NCI-H187 (cell line): ENCODE measurements around the gene CDH4.

Experiments used
- DNase-seq, 2 experiments: peaks; one replicate each; lab custom pipeline; 2025; lab: John Stamatoyannopoulos, UW

The CDH4 gene

GRCh38 chr20:61694682-61695081 lies 442.6 kb downstream of the CDH4 start:
- DNase-seq = no peak

DNA sequence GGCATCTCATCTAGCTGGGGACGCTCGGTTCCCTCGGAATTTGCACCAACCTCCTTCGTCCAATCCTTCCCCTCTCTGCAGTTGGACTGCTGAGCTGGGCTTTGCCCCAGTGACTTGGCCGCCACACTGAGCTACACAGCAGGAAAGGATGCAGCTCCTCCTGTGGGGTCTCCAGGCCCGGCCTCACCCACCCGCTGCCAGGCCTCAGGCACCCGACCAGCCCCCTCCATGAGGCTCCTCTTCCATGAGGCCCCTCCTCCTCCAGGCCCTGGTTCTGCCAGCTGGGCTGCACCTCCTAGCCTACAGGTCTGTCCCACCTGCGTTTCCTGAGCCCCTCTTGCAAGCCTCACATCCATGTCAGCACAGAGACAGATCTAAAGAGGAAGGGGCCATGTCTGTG lies 443.7 kb downstream of the CDH4 start:
- DNase-seq = no peak

GRCh38 chr20:61696181-61696735 lies 444.2 kb downstream of the CDH4 start:
- DNase-seq = no peak

- no peak for DNase-seq
These were observed 445.9 kb downstream of the CDH4 start for GRCh38 chr20:61697666-61698597.

GRCh38 chr20:61698598-61699494 lies 446.8 kb downstream of the CDH4 start:
- no peak for DNase-seq

DNA sequence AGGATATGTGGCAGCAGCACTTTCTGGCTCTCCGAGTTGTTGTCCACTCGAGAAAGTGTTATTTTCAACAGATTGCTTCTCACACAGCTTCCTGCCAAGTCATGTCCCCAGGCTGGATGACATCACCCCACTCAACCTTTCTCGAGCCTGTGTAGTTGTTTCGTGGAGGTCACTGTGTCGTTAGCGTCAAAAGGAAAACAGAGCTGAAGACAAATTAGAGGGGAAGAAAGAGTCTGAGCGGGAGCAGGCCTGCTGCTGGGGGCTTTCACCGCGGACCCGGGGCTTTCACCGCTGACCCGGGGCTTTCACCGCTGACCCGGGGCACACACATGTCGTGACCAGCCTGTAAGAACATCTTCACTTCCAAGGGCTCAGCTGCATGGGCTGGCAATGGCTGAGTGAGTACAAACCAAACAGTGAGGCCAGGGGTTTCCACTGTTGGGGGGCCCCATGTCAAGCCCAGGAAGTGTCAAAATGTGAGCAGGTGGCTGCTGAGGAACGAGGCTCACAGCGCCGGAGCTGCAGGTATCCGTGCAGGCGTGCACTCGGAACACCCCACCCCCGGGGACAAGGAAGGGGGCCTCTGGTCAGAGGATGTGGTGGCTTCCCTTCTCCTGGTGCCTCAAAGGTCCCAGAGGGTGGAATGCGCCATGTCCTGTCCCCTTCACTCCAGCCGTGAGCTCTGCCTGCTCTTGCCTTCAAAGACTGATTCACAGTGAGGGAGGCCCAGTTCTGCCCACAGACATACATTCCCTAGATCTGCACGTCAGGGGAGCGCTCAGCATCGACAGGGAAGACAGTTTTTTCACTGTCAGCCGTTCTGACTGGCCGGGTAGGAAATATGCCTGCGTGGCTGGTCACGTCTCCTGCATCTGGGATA lies 447.7 kb downstream of the CDH4 start:
- DNase-seq = no peak

GRCh38 chr20:61700595-61701140 lies 448.6 kb downstream of the CDH4 start:
- DNase-seq = no peak

DNA sequence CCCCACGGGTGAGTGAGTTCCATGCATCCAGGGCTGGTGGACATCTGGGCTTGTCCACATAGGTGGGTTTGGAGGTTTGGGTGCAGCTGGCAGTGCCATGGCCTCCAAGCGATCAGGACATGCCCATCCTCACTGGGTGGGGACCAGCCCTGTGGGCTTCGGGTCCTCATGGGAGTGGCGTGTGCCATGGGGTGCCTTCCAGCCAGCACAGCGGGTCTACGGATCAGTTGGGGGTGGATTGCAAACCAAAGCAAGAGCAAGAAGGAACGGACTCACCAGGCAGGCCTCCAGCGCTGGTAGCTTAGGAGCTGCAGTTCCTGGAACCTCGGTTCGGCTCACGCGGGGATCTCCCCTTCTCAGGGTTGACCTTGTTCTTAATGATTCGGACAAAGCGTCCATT lies 449.3 kb downstream of the CDH4 start:
- DNase-seq = no peak

- DNase-seq = no peak
These were observed 449.7 kb downstream of the CDH4 start for GRCh38 chr20:61701802-61702201.

DNA sequence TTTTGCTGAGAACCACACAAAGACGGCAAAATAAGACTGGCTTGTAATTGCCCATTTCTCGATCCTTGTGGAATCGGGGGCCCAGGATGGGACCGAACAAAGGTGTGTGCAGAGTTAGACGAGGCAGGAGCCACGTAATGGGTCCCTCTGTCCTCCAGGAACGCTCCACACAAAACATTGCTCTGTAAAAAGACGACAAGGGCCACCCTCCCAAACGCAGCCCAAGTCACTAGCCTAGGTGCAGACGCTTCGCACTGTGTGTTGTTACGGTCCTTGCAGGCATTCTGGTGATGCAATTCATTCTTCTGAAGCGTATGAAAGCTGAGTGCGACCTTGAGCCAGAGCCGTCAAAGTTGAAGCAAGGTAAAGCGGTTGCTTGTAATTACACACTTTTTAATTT lies 450.2 kb downstream of the CDH4 start:
- no peak for DNase-seq

GRCh38 chr20:61704661-61705060 lies 452.6 kb downstream of the CDH4 start:
- DNase-seq = no peak

DNA sequence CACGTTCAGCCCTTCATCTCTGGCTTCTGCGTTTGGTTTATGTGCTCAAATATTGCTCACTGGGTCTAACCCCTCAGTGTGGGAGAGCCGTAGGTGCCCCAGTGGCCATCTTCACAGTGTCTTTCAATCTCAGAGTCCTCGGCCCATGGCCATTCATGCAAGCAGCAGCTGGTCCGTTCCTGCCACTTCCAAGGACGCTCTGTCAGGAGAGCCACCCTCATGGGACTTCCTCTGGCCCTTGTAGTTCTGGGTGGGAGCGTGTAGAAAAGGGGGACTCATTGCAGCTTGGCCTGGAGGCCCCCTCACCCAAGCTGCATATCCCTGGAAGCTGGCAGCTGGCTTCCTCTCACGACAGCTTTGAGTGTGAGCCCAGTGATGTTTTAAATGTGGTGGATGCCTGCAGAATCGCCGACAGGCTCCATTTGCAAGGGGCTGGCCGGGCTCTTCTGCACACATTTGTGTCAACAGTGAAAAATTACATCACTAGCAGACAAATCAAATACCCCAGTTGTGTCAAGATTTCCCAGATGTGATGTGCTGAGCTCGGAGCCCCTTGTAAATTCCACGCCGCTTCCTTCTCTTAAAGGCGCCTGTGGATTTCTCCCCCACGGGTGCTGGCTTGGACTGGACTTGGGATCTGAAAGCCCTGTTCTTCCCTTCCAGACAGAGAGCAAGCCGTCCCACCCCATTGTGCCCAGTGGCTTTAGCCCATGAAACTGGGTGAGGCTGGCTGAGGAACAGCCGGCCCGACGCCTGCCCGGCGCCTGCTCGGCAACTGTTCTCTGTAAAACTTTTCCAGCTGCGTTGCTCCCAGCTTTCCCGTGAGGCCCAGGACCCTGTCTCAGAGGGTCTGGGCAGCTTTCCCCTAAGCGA lies 453.6 kb downstream of the CDH4 start:
- DNase-seq = no peak

GRCh38 chr20:61706259-61706961 lies 454.3 kb downstream of the CDH4 start:
- no peak for DNase-seq

GRCh38 chr20:61708891-61709290 lies 456.8 kb downstream of the CDH4 start:
- DNase-seq = no peak

DNA sequence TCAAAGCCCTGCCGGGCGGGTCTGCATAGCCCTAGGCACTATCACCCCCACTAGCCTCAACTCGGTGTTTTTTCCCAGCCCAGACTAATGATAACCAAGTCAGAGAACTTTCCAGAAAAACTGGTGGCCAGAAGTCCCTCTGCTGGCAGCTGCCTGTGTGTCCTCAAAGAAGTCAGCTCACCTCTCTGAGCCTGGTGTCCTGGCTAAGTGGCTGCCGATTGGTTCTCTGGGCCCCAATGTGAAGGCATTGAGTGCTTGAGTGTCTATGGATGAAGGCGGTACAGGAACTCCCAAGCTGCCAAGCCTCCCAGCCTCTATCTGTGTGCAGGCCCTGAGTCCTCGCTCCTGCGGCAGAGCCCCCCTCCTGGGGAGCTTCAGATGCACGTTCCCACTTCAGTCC lies 458.0 kb downstream of the CDH4 start:
- DNase-seq = no peak

GRCh38 chr20:61712688-61713087 lies 460.6 kb downstream of the CDH4 start:
- no peak for DNase-seq

DNA sequence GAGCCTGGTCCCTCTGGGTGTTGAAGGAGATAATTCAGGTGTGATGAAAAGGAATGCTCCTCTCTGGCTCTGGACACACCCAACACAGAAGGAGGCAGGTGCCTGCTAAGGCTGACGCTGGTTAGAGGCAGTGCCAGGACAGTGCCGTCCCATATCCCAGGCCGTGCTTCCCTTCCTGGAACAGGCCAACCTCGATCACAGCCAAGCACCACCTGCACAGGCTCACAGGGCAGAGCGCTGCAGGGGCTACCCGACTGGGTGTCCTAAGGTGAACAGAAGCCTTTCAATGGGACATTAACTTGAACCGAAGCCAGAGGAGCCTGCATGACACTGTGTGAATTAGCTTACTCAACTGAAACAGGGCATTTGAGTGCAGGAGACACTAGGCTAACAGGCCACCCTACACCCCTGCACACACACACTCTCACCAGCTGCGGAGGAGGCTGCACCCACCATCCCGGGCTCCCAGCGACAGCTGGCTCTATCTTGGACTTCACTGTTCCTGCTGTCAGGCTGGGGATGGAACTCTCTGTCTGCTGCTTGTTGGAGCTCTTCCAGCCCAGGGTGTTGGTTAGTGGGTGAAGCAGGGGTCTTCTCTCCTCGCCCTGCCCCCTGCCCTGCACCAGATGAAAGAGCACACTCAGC lies 466.4 kb downstream of the CDH4 start:
- no peak for DNase-seq

DNA sequence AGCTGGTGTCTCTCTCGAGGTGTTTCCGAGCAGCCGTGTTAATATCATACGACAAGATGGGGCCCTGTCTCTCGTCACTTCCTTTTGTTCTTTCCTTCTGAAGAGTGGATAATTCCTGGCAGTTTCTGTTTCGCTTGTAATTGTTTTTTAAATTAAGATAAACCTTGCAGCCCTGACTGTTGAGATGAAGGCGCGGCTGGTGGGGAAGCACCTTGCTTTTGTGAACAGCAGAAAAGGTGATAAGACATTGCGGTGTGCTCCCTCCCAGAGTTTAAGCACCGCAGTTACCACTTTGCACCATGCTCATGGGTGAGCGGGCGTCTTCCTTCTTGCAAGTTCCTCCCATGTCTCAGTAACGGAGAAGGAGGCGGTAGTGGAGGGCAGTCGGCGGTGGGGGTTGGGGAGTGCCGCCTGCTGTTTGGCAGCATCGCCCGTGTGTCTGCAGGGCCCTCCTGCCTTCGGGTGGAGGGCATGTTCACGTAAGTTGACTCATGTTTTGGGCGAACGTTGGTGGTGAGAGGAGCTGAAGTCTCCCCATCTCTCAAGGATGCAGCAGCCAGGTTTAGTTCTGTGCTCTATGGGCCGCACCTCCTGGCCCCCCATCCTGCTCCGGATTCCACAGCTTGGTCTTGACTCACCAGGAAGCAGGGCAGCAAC lies 467.8 kb downstream of the CDH4 start:
- no peak for DNase-seq

DNA sequence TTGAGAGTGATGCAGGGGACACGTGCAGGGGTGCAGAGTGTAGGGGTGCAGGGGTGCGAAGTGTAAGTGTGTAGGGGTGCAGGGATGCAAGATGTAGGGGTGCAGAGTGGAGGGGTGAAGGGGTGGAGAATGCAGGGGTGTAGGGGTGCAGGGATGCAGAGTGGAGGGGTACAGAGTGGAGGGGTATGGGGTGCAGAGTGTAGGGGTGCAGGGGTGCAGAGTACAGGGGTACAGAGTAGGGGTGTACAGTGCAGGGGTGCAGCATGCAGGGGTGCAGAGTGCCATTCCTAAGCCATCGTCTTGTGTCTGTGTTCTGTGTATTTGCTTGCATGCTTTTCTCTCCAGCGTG lies 468.3 kb downstream of the CDH4 start:
- DNase-seq = no peak
